Transverse colon (tissue), 4 donors: ENCODE results near the gene POLR3GL.

ENCODE experiments used
- CTCF ChIP-seq, 5 experiments: fragments of 200-600 bp in 3 of 5; fragments of 450-650 bp in 2 of 5; sonication (generic) in 3 of 5; IDR thresholded peaks; 1 replicate in 2 of 5; 2 replicates in 3 of 5; pipeline ENCODE4 v1.5.1; 2016 to 2017; ENCODE audit warnings: antibody characterized with exemption in 5 of 5, inconsistent platforms in 3 of 5, mild to moderate bottlenecking in 2 of 5, moderate library complexity in 1 of 5
- EP300 ChIP-seq: sonication (generic); formaldehyde crosslinking; IDR thresholded peaks from one replicate; pipeline ENCODE4 v1.6.1; 2017; ENCODE audit warnings: antibody characterized with exemption, low read depth
- POLR2A ChIP-seq: fragments of 450-650 bp; IDR thresholded peaks from one replicate; pipeline ENCODE4 v1.6.1; 2016; ENCODE audit warnings: antibody characterized with exemption, mild to moderate bottlenecking, moderate library complexity
- POLR2AphosphoS5 ChIP-seq, 3 donors: sonication (generic); formaldehyde crosslinking; IDR thresholded peaks; one replicate each; pipeline ENCODE4 v1.6.1; 2016; ENCODE audit warnings: antibody characterized with exemption in 3 of 3

GRCh38 chr1:145992958-145993617 lies 28.6 kb downstream of the POLR3GL start:
- TF ChIP-seq EP300 (no peak), CTCF (IDR thresholded peaks at IDR 0.05) (no peak), POLR2AphosphoS5 (IDR thresholded peaks at IDR 0.05) (peak in 1 of 3 donors; percentile 1), POLR2A (no peak)
